Activated CD8-positive, alpha-beta T cell treated with anti-CD3 and anti-CD28 coated beads, Interleukin-2, amount 10 ng/mL, durations not matched to agents 7 days and 5 days (primary cell): Measurements from ENCODE around the gene TMEM80. TPM values are rescaled to one million over a fixed set of nuclear protein-coding genes. Genes with fewer than 3 reads are reported as not detected.
A peak's percentile ranks its signal among the peaks of the same experiment; 100 is the strongest.

Experiments
- ATAC-seq: fragments of 150-1000 bp; cut with Tn5 transposase; one replicate; pipeline ENCODE4 v1.10.0; 2021; ENCODE audit warnings: moderate library complexity
- CTCF ChIA-PET: fragments of 350-600 bp; sonication (Branson Sonifier 250); formaldehyde crosslinking; loops from one replicate; lab custom pipeline; 2021; ENCODE audit warnings: antibody characterized with exemption; lab: Charles Lee
- POLR2A ChIA-PET: fragments of 350-600 bp; sonication (Branson Sonifier 250); formaldehyde crosslinking; loops from one replicate; lab custom pipeline; 2021; ENCODE audit warnings: antibody characterized with exemption; lab: Charles Lee
- DNase-seq: peaks from one replicate; pipeline ENCODE4 v3.0.0-alpha.2; 2020
- H3K27ac Mint-ChIP-seq: one replicate; pipeline ENCODE4 v1.8.0; 2021; ENCODE audit warnings: mild to moderate bottlenecking, mixed read lengths
- H3K27me3 Mint-ChIP-seq: one replicate; pipeline ENCODE4 v1.8.0; 2021; ENCODE audit warnings: low read depth, mixed read lengths
- H3K36me3 Mint-ChIP-seq: one replicate; pipeline ENCODE4 v1.8.0; 2021; ENCODE audit warnings: low read depth, mixed read lengths
- H3K4me1 Mint-ChIP-seq: one replicate; pipeline ENCODE4 v1.8.0; 2021; ENCODE audit warnings: low read depth, mixed read lengths
- H3K4me3 Mint-ChIP-seq: one replicate; pipeline ENCODE4 v1.8.0; 2021; ENCODE audit warnings: mild to moderate bottlenecking, mixed read lengths
- H3K9me3 Mint-ChIP-seq: one replicate; pipeline ENCODE4 v1.8.0; 2022; ENCODE audit warnings: mixed read lengths; ENCODE audit not compliant: insufficient read depth
- total RNA-seq, 2 experiments: library from RNA; stranded (reverse); gene quantifications; one replicate each; pipeline ENCODE4 v1.2.3, GENCODE V29; 2021

Gene TMEM80
- total RNA-seq, 2 experiments from 2014 or later: 27.1 to 29.8 TPM

DNA sequence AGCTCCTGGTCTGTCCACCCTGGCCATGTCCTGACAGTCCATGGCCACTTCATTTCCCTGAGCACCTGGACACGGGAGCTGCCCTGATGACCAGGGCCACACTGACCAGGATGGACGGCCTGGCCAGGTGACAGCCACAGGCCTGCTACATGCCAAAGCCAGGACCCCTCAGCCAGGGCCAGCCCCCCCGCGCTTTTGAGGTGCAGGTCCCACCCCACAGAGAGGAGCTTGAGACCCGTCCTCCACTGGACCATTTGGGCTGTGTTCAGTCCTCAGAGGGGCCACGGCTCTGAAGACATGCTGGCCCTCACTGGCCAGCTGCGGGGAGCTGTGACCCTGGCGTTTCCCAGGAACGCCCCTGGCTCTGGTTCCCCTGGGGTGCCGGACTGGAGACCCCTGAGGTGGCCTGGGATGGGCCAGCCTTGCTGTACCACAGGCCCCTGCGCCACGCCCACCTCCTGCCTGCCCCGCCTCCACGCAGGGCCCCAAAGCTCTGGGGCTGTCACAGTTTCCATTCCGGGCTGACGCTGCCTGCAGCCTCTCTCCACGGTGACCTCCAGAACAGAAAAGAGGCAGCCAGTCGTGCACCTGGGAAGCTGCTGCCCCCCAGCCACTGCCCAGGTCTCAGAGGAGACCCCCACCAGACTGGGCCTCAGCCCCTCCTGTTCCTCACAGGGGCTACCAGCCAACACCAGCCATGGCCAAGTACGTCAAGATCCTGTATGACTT lies 28.6 kb downstream of the TMEM80 start:
- Mint-ChIP-seq H3K4me1 (peaks cover 25% of the 10 kb centered on the region), H3K9me3 (no peaks in the 10 kb centered on the region), H3K4me3 (peak overlapping the region; percentile 15), H3K36me3 (no peaks in the 10 kb centered on the region), H3K27me3 (peaks cover 23% of the 10 kb centered on the region), H3K27ac (peak overlapping the region; percentile 25)
- ATAC-seq (no peak), DNase-seq (no peak)
- POLR2A ChIA-PET: interaction anchor here (0.5 to 3.0 kb wide), 3 partner anchors 21 to 139 kb away, joined by 3 to 24 read pairs (median 3); partner anchors contain the start of genes DEAF1 and TMEM80
- CTCF ChIA-PET: interaction anchor here (0.6 to 7.3 kb wide), 10 partner anchors 17 to 321 kb away, joined by 3 to 86 read pairs (median 4); partner anchors contain the start of genes DEAF1, PTDSS2 and TMEM80

DNA sequence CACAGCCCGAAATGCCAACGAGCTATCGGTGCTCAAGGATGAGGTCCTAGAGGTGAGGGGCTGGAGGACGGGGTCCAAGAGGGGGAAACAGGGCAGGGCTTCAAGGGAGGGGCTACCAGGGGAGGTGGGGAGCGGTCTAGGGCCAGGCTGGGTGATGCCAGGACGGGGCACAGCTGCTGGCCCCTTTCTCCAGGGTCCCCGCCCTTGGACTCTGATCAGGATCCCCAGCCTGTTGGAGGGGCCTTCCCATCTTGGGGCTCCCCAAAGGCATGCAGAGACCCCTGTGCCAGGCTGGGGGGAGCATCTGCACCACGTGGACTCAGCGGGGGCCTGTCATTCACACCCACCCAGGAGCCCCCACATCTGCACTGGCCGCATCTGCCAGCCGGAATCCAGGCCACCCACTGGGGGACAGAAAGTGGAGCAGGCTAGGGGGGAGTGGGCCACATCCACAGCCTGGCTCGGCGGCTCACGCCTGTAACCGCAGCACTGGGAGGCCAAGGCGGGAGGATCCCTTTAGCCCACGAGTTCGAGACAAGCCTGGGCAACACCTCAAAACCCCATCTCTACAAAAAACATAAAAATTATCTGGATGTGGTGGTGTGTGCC lies 29.3 kb downstream of the TMEM80 start:
- Mint-ChIP-seq H3K4me3 (peak overlapping the region; percentile 75), H3K9me3 (no peaks in the 10 kb centered on the region), H3K27ac (peak overlapping the region; percentile 72), H3K4me1 (peaks cover 25% of the 10 kb centered on the region), H3K27me3 (peaks cover 17% of the 10 kb centered on the region), H3K36me3 (no peaks in the 10 kb centered on the region)
- ChIA-PET CTCF (interaction anchor here (0.6 to 7.3 kb wide), 7 partner anchors 12 to 189 kb away, joined by 3 to 86 read pairs (median 5); partner anchors contain the start of genes DEAF1, TALDO1 and TMEM80), POLR2A (interaction anchor here (0.5 to 3.0 kb wide), 8 partner anchors 22 to 218 kb away, joined by 3 to 24 read pairs (median 5); partner anchors contain the start of genes DEAF1, IRF7, RNH1 and RPLP2)
- ATAC-seq: no peak
- no peak for DNase-seq

DNA sequence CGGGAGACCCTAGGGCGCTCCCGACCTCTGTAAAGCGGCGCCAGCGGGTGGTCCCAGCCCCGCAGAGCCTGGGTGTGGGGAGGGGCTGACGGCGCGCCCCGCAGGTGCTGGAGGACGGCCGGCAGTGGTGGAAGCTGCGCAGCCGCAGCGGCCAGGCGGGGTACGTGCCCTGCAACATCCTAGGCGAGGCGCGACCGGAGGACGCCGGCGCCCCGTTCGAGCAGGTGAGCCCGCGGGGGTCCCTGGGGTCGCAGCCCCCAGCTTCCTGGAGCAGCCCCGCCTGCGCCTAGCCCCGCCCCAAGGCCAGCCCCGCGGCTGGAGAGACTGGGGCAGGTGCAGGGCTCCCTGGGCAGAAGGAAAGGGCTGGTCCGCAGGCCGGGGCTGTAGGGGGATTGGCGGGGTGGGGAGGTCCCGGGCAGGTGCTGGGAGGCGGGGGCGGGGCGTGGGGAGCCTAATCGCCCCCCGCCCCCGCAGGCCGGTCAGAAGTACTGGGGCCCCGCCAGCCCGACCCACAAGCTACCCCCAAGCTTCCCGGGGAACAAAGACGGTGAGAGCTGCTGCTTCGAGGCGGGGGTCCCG lies 30.1 kb downstream of the TMEM80 start:
- ATAC-seq: peak; percentile 21

DNA sequence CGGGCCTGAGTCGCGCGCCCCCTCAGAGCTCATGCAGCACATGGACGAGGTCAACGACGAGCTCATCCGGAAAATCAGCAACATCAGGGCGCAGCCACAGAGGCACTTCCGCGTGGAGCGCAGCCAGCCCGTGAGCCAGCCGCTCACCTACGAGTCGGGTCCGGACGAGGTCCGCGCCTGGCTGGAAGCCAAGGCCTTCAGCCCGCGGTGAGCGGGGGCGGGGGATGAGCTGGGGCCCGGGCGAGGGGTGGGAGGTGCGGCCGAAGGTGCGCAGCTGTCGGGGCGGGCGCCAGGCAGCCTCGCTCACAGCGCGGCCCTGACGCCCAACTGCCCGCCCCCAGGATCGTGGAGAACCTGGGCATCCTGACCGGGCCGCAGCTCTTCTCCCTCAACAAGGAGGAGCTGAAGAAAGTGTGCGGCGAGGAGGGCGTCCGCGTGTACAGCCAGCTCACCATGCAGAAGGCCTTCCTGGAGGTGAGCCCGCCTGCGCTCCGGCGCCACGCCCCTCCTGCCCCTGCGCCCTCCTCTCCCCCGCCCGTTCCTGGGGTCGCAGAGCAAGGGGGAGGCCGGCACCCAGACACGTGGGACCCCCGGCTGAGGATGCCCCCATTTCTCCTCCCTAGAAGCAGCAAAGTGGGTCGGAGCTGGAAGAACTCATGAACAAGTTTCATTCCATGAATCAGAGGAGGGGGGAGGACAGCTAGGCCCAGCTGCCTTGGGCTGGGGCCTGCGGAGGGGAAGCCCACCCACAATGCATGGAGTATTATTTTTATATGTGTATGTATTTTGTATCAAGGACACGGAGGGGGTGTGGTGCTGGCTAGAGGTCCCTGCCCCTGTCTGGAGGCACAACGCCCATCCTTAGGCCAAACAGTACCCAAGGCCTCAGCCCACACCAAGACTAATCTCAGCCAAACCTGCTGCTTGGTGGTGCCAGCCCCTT lies 30.9 kb downstream of the TMEM80 start:
- DNase-seq: peak; percentile 73
- Mint-ChIP-seq H3K4me1 (peaks cover 22% of the 10 kb centered on the region), H3K27me3 (peaks cover 10% of the 10 kb centered on the region), H3K4me3 (peak overlapping the region; percentile 60), H3K9me3 (no peaks in the 10 kb centered on the region), H3K36me3 (no peaks in the 10 kb centered on the region), H3K27ac (peak overlapping the region; percentile 39)
- ATAC-seq: peak; percentile 57
- CTCF ChIA-PET: interaction anchor here (0.6 to 7.3 kb wide), 23 partner anchors 12 to 399 kb away, joined by 3 to 86 read pairs (median 4); partner anchors contain the start of genes DEAF1, IRF7, PTDSS2 and TALDO1
- POLR2A ChIA-PET: interaction anchor here (0.6 to 3.0 kb wide), 14 partner anchors 20 to 220 kb away, joined by 3 to 24 read pairs (median 4); partner anchors contain the start of genes DEAF1, HRAS, IRF7 and RNH1

More for the DNA sequence above, 30.1 kb downstream of the TMEM80 start:
- H3K4me3 Mint-ChIP-seq: peak overlapping the region; percentile 75
- POLR2A ChIA-PET: interaction anchor here (0.6 to 3.0 kb wide), 13 partner anchors 21 to 219 kb away, joined by 3 to 24 read pairs (median 4); partner anchors contain the start of genes DEAF1, HRAS, IRF7 and RNH1
- H3K4me1 Mint-ChIP-seq: peaks cover 25% of the 10 kb centered on the region
- H3K27ac Mint-ChIP-seq: peak overlapping the region; percentile 34
- no peaks in the 10 kb centered on the region for H3K36me3 Mint-ChIP-seq
- CTCF ChIA-PET: interaction anchor here (0.6 to 7.3 kb wide), 20 partner anchors 12 to 398 kb away, joined by 3 to 86 read pairs (median 4); partner anchors contain the start of genes DEAF1, IRF7, PTDSS2 and TALDO1
- peaks cover 13% of the 10 kb centered on the region for H3K27me3 Mint-ChIP-seq
- DNase-seq: no peak
- no peaks in the 10 kb centered on the region for H3K9me3 Mint-ChIP-seq

DNA sequence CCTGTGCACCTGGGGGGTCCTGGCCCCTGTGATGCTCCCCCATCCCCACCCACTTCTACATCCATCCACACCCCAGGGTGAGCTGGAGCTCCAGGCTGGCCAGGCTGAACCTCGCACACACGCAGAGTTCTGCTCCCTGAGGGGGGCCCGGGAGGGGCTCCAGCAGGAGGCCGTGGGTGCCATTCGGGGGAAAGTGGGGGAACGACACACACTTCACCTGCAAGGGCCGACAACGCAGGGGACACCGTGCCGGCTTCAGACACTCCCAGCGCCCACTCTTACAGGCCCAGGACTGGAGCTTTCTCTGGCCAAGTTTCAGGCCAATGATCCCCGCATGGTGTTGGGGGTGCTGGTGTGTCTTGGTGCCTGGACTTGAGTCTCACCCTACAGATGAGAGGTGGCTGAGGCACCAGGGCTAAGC lies 31.7 kb downstream of the TMEM80 start:
- ChIA-PET CTCF (interaction anchor here (0.9 to 7.3 kb wide), 11 partner anchors 11 to 172 kb away, joined by 3 to 86 read pairs (median 5); partner anchors contain the start of genes DEAF1, TALDO1 and TMEM80), POLR2A (interaction anchor here (0.9 to 2.3 kb wide), 5 partner anchors 19 to 172 kb away, joined by 3 to 10 read pairs (median 7); partner anchors contain the start of gene RPLP2)
- Mint-ChIP-seq H3K27me3 (peaks cover 7% of the 10 kb centered on the region), H3K36me3 (no peaks in the 10 kb centered on the region), H3K4me1 (peaks cover 18% of the 10 kb centered on the region), H3K4me3 (no peak overlapping the region), H3K27ac (no peak overlapping the region), H3K9me3 (no peaks in the 10 kb centered on the region)
- DNase-seq: no peak
- ATAC-seq: no peak

DNA sequence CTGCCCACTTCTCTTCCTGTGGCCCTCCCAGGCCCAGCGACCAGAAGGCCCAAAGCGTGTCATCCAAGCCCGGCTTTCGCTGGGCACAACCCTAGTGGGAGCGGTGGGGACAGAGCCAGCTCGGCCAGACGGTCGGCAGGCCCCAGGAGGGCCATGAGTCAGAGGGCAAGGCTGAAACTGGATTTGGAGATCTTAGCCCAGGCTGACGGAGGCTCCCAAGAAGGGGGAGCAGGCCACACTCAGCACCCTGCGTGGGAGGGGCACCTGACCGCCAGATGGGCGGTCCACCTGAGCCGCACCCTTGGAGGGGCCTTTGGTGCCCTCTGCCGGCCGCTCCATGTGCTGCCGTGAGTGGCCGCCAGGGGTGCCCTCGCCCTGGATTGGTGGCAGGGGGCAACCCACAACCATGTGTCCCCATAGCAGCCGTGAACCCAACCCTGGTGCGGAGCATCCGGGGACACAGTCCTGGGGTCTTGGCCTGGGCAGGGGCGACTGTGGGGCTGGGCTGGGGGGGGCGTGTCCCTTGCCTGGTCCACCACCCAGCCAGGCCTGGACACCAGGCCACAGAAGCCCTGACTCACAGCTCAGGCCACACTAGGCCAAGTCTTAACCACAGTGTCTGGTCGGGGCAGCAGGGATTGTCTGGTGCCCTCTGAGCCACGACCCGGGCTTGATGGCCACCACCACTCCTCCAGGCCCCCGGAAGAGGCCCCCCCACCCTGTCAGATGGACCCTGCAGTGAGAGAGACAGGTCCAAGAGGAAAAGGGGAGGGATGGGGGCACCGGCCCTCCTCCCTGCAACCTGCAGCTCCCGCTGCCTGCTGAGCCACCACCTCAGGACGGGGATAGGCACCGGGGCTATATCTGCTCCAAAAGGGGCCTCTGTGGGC lies 32.5 kb downstream of the TMEM80 start:
- ChIA-PET POLR2A (no interaction called here), CTCF (interaction anchor here (0.8 to 7.3 kb wide), 8 partner anchors 10 to 172 kb away, joined by 3 to 86 read pairs (median 8); partner anchors contain the start of genes DEAF1, TALDO1 and TMEM80)
- no peak overlapping the region for H3K4me3 Mint-ChIP-seq
- H3K9me3 Mint-ChIP-seq: no peaks in the 10 kb centered on the region
- ATAC-seq (peak; percentile 72), DNase-seq (peak; percentile 88)
- no peaks in the 10 kb centered on the region for H3K36me3 Mint-ChIP-seq
- peaks cover 16% of the 10 kb centered on the region for H3K4me1 Mint-ChIP-seq
- no peak overlapping the region for H3K27ac Mint-ChIP-seq
- peaks cover 5% of the 10 kb centered on the region for H3K27me3 Mint-ChIP-seq

DNA sequence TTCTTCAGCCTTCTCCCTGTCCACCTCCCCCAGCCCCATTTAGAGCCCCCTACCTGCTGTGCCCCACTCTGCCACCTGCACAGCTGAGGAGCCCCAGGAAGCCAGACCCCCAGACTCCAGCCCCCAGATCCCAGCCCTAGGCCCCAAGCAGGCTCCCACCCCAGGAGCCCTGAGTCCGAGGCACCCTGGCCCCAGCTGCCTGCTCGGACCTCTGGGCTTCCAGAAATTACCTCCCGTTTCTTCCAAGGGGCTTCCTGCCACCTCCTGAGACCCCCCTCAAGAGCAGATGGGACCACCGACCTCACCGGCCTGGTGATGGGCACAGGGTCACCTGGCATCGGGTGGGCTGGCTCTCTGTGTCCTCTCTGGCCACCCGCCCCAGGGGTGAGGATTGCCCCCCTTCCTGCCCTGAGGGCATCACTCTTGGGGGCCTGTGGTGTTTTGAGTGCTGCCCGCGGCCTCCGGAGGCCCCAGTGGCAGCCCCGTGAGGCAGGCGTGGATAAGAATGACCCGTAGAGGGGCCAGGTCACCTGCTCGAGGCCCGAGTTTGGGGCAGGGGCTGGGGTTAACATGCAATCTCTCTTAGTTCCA lies 33.4 kb downstream of the TMEM80 start:
- no peak for ATAC-seq
- ChIA-PET CTCF (interaction anchor here (0.8 to 6.3 kb wide), 2 partner anchors 18 to 32 kb away, joined by 3 to 51 read pairs; partner anchors contain the start of genes DEAF1, TALDO1 and TMEM80), POLR2A (no interaction called here)
- Mint-ChIP-seq H3K9me3 (no peaks in the 10 kb centered on the region), H3K4me1 (peaks cover 14% of the 10 kb centered on the region), H3K4me3 (no peak overlapping the region), H3K36me3 (no peaks in the 10 kb centered on the region), H3K27ac (no peak overlapping the region), H3K27me3 (peaks cover 3% of the 10 kb centered on the region)
- DNase-seq: no peak

DNA sequence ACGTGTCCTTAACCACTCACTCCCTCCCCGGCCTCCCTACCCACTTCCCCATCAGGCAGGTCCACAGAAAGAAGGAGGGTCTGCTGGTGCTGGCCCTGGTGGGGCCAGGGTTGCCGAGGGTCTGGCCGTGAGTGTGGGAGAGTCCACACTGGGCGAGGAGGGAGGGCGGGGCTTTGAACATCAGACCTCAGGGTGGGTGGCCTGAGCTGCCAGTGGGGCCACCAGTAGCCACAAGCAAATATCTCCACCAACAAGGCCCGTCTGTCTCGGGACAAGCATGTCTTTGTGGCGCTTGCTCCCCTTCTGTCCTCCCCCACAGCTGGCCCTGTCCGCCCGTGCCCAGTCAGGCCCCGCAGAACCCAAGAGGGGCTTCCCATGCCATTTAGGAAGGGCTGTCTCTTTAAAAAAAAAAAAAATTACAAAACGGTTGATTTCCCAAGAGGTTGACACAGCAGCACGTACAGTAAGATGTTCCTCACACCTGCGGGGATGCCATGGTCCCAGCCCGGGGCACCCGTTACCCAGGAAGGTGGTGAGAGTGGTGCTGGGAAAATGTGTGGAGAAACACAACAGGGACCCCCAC lies 34.0 kb downstream of the TMEM80 start:
- no peak for ATAC-seq
- Mint-ChIP-seq H3K4me3 (no peak overlapping the region), H3K36me3 (no peaks in the 10 kb centered on the region), H3K4me1 (peaks cover 12% of the 10 kb centered on the region), H3K27ac (no peak overlapping the region), H3K9me3 (no peaks in the 10 kb centered on the region), H3K27me3 (peaks cover 1% of the 10 kb centered on the region)
- ChIA-PET POLR2A (no interaction called here), CTCF (interaction anchor here (0.8 kb wide), 1 partner anchor 12 kb away, joined by 3 read pairs; no protein-coding TSS in a partner anchor)
- DNase-seq: no peak

DNA sequence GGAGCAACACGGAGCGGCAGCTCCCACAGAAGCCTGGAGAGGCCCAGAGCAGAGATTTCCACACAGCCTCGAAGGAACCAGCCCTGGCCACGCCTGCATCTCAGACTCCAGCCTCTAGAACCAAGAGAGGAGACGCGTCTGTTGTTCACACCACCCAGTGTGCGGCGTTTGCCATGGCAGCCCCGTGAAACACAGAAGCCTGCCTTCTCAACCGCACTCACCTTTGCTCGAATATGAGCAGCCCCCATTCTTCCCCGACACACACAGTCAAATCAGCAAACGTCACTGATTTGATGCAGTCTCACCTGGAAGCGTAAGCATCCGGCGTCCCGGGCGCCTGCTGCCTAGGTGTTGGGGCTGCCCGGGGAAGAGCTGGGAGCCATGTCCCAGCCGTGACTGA lies 37.5 kb downstream of the TMEM80 start:
- ATAC-seq (no peak), DNase-seq (no peak)
- H3K27ac Mint-ChIP-seq: no peak overlapping the region
- ChIA-PET CTCF (interaction anchor here (0.6 kb wide), 1 partner anchor 179 kb away, joined by 3 read pairs; no protein-coding TSS in a partner anchor), POLR2A (no interaction called here)
- no peaks in the 10 kb centered on the region for H3K9me3 Mint-ChIP-seq
- peaks cover 2% of the 10 kb centered on the region for H3K36me3 Mint-ChIP-seq
- H3K4me1 Mint-ChIP-seq: peaks cover 16% of the 10 kb centered on the region
- H3K27me3 Mint-ChIP-seq: peaks cover 2% of the 10 kb centered on the region
- H3K4me3 Mint-ChIP-seq: no peak overlapping the region
